Measurements from ENCODE around the gene DGKB. TPM values are rescaled to one million over a fixed set of nuclear protein-coding genes. Genes with fewer than 3 reads are reported as not detected.

DGKB gene
- total RNA-seq, 2 donors from 2014 or later, result 0.44 to 0.63 TPM

DNA sequence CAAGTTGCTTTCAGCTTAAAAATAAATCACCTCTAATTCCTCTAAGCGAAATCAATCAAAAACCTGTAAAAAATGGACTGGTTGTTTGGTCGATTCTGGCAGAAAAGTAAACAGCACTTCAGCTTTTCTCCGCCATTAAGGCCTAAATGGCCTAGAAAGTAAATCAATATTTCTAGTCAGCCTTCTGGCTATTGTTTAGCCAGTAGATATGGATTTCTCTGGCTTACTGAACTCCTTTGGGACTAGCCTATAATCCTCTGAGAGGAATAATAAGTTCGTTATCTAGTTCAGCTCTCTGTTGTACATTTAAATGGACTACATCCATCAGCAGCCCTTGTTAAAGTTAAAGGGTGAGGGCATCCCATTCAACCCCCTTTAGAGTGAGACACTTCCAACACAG is 513.0 kb downstream of the DGKB start:
- Histone ChIP-seq H3K27me3 (no peaks in the 10 kb centered on the region), H3K4me3 (no peak overlapping the region), H3K36me3 (no peaks in the 10 kb centered on the region), H3K4me1 (peaks cover 0 to 6% of the 10 kb centered on the region in 2 donors), H3K9me3 (no peaks in the 10 kb centered on the region), H3K27ac (no peak overlapping the region)
- no peak for TF ChIP-seq CTCF (IDR thresholded peaks at IDR 0.05)
- DNase-seq (ENCODE audit: low spot score), result no peak

- DNase-seq (ENCODE audit: low spot score), result no peak
- no peaks in the 10 kb centered on the region for H3K36me3 ChIP-seq
- H3K4me3 ChIP-seq, result no peak overlapping the region
- no peak for TF ChIP-seq CTCF (IDR thresholded peaks at IDR 0.05)
- H3K4me1 ChIP-seq, result peaks cover 0 to 6% of the 10 kb centered on the region in 2 donors
- no peaks in the 10 kb centered on the region for H3K9me3 ChIP-seq
- no peaks in the 10 kb centered on the region for H3K27me3 ChIP-seq
- H3K27ac ChIP-seq, result no peak overlapping the region
Observed at GRCh38 chr7:14389181-14389591, 513.4 kb downstream of the DGKB start.

- H3K4me3 ChIP-seq, result no peak overlapping the region
- no peak overlapping the region for H3K27ac ChIP-seq
- H3K27me3 ChIP-seq, result no peaks in the 10 kb centered on the region
- TF ChIP-seq CTCF (IDR thresholded peaks at IDR 0.05), result no peak
- H3K36me3 ChIP-seq, result no peaks in the 10 kb centered on the region
- DNase-seq (ENCODE audit: low spot score), result no peak
- H3K4me1 ChIP-seq, result peaks cover 0 to 6% of the 10 kb centered on the region in 2 donors
- H3K9me3 ChIP-seq, result no peaks in the 10 kb centered on the region
Observed at GRCh38 chr7:14385074-14385473, 517.5 kb downstream of the DGKB start.

GRCh38 chr7:14381936-14382335 is 520.6 kb downstream of the DGKB start:
- no peaks in the 10 kb centered on the region for H3K36me3 ChIP-seq
- no peaks in the 10 kb centered on the region for H3K9me3 ChIP-seq
- TF ChIP-seq CTCF (IDR thresholded peaks at IDR 0.05), result no peak
- no peak overlapping the region for H3K4me3 ChIP-seq
- DNase-seq (ENCODE audit: low spot score), result no peak
- H3K27me3 ChIP-seq, result no peaks in the 10 kb centered on the region
- H3K4me1 ChIP-seq, result peaks cover 0 to 6% of the 10 kb centered on the region in 2 donors
- H3K27ac ChIP-seq, result no peak overlapping the region

- no peak overlapping the region for H3K27ac ChIP-seq
- TF ChIP-seq CTCF (IDR thresholded peaks at IDR 0.05), result no peak
- DNase-seq (ENCODE audit: low spot score), result no peak
- H3K9me3 ChIP-seq, result no peaks in the 10 kb centered on the region
- peaks cover 0 to 1% of the 10 kb centered on the region in 2 donors for H3K4me1 ChIP-seq
- H3K27me3 ChIP-seq, result no peaks in the 10 kb centered on the region
- H3K4me3 ChIP-seq, result no peak overlapping the region
- no peaks in the 10 kb centered on the region for H3K36me3 ChIP-seq
Observed at GRCh38 chr7:14381306-14381705, 521.2 kb downstream of the DGKB start.

- Histone ChIP-seq H3K9me3 (no peaks in the 10 kb centered on the region), H3K36me3 (no peaks in the 10 kb centered on the region), H3K4me1 (no peaks in the 10 kb centered on the region), H3K27me3 (no peaks in the 10 kb centered on the region), H3K4me3 (no peak overlapping the region), H3K27ac (no peak overlapping the region)
- no peak for DNase-seq (ENCODE audit: low spot score)
- no peak for TF ChIP-seq CTCF (IDR thresholded peaks at IDR 0.05)
Observed at GRCh38 chr7:14380881-14381280, 521.7 kb downstream of the DGKB start.
